ENCODE measurements around the gene PSMG3. TPM values are rescaled to one million over a fixed set of nuclear protein-coding genes. Genes with fewer than 3 reads are reported as not detected.

The PSMG3 gene
- total RNA-seq, 1 donor from 2014 or later: 56.6 TPM

- Mint-ChIP-seq H3K4me1 (ENCODE audit: low read depth, unreplicated experiment) (peaks cover 16% of the 10 kb centered on the region), H3K27me3 (ENCODE audit: unreplicated experiment) (peaks cover 8% of the 10 kb centered on the region), H3K27ac (ENCODE audit: unreplicated experiment) (no peak overlapping the region), H3K36me3 (ENCODE audit: unreplicated experiment) (no peaks in the 10 kb centered on the region), H3K9me3 (ENCODE audit: unreplicated experiment) (peaks cover 6% of the 10 kb centered on the region), H3K4me3 (ENCODE audit: unreplicated experiment) (no peak overlapping the region)
- no peak for TF ChIP-seq CTCF (IDR thresholded peaks at IDR 0.05; ENCODE audit: partially characterized antibody, unreplicated experiment)
- no peak for DNase-seq
Observed at GRCh38 chr7:1590887-1591286, 21.1 kb upstream of the PSMG3 start.

- Mint-ChIP-seq H3K4me1 (ENCODE audit: low read depth, unreplicated experiment) (peaks cover 16% of the 10 kb centered on the region), H3K4me3 (ENCODE audit: unreplicated experiment) (no peak overlapping the region), H3K36me3 (ENCODE audit: unreplicated experiment) (no peaks in the 10 kb centered on the region), H3K27me3 (ENCODE audit: unreplicated experiment) (peaks cover 8% of the 10 kb centered on the region), H3K9me3 (ENCODE audit: unreplicated experiment) (peaks cover 6% of the 10 kb centered on the region), H3K27ac (ENCODE audit: unreplicated experiment) (no peak overlapping the region)
- DNase-seq: no peak
- no peak for TF ChIP-seq CTCF (IDR thresholded peaks at IDR 0.05; ENCODE audit: partially characterized antibody, unreplicated experiment)
Observed at GRCh38 chr7:1590476-1590875, 20.6 kb upstream of the PSMG3 start.

GRCh38 chr7:1588978-1589377, 19.1 kb upstream of the PSMG3 start:
- Mint-ChIP-seq H3K4me3 (ENCODE audit: unreplicated experiment) (no peak overlapping the region), H3K9me3 (ENCODE audit: unreplicated experiment) (peaks cover 6% of the 10 kb centered on the region), H3K4me1 (ENCODE audit: low read depth, unreplicated experiment) (peaks cover 21% of the 10 kb centered on the region), H3K27me3 (ENCODE audit: unreplicated experiment) (peaks cover 8% of the 10 kb centered on the region), H3K27ac (ENCODE audit: unreplicated experiment) (no peak overlapping the region), H3K36me3 (ENCODE audit: unreplicated experiment) (peaks cover 4% of the 10 kb centered on the region)
- no peak for TF ChIP-seq CTCF (IDR thresholded peaks at IDR 0.05; ENCODE audit: partially characterized antibody, unreplicated experiment)
- DNase-seq: no peak

GRCh38 chr7:1587738-1588137, 17.9 kb upstream of the PSMG3 start:
- peaks cover 4% of the 10 kb centered on the region for H3K36me3 Mint-ChIP-seq (ENCODE audit: unreplicated experiment)
- H3K9me3 Mint-ChIP-seq (ENCODE audit: unreplicated experiment): peaks cover 6% of the 10 kb centered on the region
- no peak for TF ChIP-seq CTCF (IDR thresholded peaks at IDR 0.05; ENCODE audit: partially characterized antibody, unreplicated experiment)
- DNase-seq: no peak
- H3K27ac Mint-ChIP-seq (ENCODE audit: unreplicated experiment): no peak overlapping the region
- peaks cover 11% of the 10 kb centered on the region for H3K27me3 Mint-ChIP-seq (ENCODE audit: unreplicated experiment)
- H3K4me1 Mint-ChIP-seq (ENCODE audit: low read depth, unreplicated experiment): peaks cover 20% of the 10 kb centered on the region
- H3K4me3 Mint-ChIP-seq (ENCODE audit: unreplicated experiment): no peak overlapping the region

GRCh38 chr7:1586827-1587705, 17.2 kb upstream of the PSMG3 start:
- Mint-ChIP-seq H3K9me3 (ENCODE audit: unreplicated experiment) (peaks cover 4% of the 10 kb centered on the region), H3K36me3 (ENCODE audit: unreplicated experiment) (peaks cover 4% of the 10 kb centered on the region), H3K4me1 (ENCODE audit: low read depth, unreplicated experiment) (peaks cover 17% of the 10 kb centered on the region), H3K27ac (ENCODE audit: unreplicated experiment) (no peak overlapping the region), H3K4me3 (ENCODE audit: unreplicated experiment) (no peak overlapping the region), H3K27me3 (ENCODE audit: unreplicated experiment) (peaks cover 10% of the 10 kb centered on the region)
- DNase-seq: no peak
- no peak for TF ChIP-seq CTCF (IDR thresholded peaks at IDR 0.05; ENCODE audit: partially characterized antibody, unreplicated experiment)
